Karpas-422 (cell line): Measurements from ENCODE around the gene PARS2. TPM values are rescaled to one million over a fixed set of nuclear protein-coding genes. Genes with fewer than 3 reads are reported as not detected.

ENCODE experiments used
- DNase-seq: peaks from one replicate; pipeline ENCODE4 v3.0.0-alpha.2; 2015
- H2AFZ ChIP-seq: fragments of 200-600 bp; sonication (generic); 2 replicates; pipeline ENCODE4 v1.6.1; 2014; ENCODE audit warnings: antibody characterized with exemption, low read length, mixed read lengths
- H3K27ac ChIP-seq: fragments of 200-600 bp; sonication (generic); 2 replicates; pipeline ENCODE4 v1.5.1; 2014; ENCODE audit warnings: mild to moderate bottlenecking, low read length, moderate library complexity
- H3K27me3 ChIP-seq: fragments of 200-600 bp; sonication (generic); 2 replicates; pipeline ENCODE4 v1.6.1; 2014; ENCODE audit warnings: low read length, mixed read lengths
- H3K36me3 ChIP-seq: fragments of 200-600 bp; sonication (generic); 2 replicates; pipeline ENCODE4 v1.6.1; 2014; ENCODE audit warnings: low read length, mixed read lengths; ENCODE audit not compliant: insufficient read depth
- H3K4me1 ChIP-seq: fragments of 200-600 bp; sonication (generic); 2 replicates; pipeline ENCODE4 v1.6.1; 2014; ENCODE audit warnings: mild to moderate bottlenecking, low read length, mixed read lengths
- H3K4me2 ChIP-seq: fragments of 200-600 bp; sonication (generic); 2 replicates; pipeline ENCODE4 v1.6.1; 2014; ENCODE audit warnings: low read length, low read depth, mild to moderate bottlenecking; ENCODE audit not compliant: poor library complexity, severe bottlenecking
- H3K4me3 ChIP-seq: fragments of 200-600 bp; sonication (generic); 2 replicates; pipeline ENCODE4 v1.5.1; 2014; ENCODE audit warnings: mild to moderate bottlenecking, antibody characterized with exemption, low read length, mixed read lengths
- H3K79me2 ChIP-seq: fragments of 200-600 bp; sonication (generic); 2 replicates; pipeline ENCODE4 v1.6.1; 2014; ENCODE audit warnings: mild to moderate bottlenecking, low read length, mixed read lengths
- H3K9ac ChIP-seq: fragments of 200-600 bp; sonication (generic); 2 replicates; pipeline ENCODE4 v1.6.0; 2014; ENCODE audit warnings: low read length
- H3K9me2 ChIP-seq: fragments of 200-600 bp; sonication (generic), shearing (Covaris generic); replicated peaks from 2 replicates; pipeline ENCODE4 v1.6.0; 2014; ENCODE audit warnings: mild to moderate bottlenecking, low read length, moderate library complexity; ENCODE audit not compliant: insufficient read depth
- H3K9me3 ChIP-seq: fragments of 300-700, 200-600 bp; sonication (generic); 2 replicates; pipeline ENCODE4 v1.6.1; 2014; ENCODE audit warnings: low read length, mixed read lengths
- H4K20me1 ChIP-seq: fragments of 200-600 bp; sonication (generic); 2 replicates; pipeline ENCODE4 v1.6.1; 2014; ENCODE audit warnings: mild to moderate bottlenecking, antibody characterized with exemption, low read length, low read depth; ENCODE audit not compliant: insufficient read depth
- total RNA-seq: library from RNA; depleted of rRNA; stranded (reverse); fragments of >200 nt; shearing (Covaris generic); gene quantifications from 2 replicates; pipeline ENCODE4 v1.2.3, GENCODE V29; 2014; ENCODE audit warnings: low replicate concordance

The PARS2 gene
- total RNA-seq, 1 experiment from 2014 or later, result 8.2 TPM

DNA sequence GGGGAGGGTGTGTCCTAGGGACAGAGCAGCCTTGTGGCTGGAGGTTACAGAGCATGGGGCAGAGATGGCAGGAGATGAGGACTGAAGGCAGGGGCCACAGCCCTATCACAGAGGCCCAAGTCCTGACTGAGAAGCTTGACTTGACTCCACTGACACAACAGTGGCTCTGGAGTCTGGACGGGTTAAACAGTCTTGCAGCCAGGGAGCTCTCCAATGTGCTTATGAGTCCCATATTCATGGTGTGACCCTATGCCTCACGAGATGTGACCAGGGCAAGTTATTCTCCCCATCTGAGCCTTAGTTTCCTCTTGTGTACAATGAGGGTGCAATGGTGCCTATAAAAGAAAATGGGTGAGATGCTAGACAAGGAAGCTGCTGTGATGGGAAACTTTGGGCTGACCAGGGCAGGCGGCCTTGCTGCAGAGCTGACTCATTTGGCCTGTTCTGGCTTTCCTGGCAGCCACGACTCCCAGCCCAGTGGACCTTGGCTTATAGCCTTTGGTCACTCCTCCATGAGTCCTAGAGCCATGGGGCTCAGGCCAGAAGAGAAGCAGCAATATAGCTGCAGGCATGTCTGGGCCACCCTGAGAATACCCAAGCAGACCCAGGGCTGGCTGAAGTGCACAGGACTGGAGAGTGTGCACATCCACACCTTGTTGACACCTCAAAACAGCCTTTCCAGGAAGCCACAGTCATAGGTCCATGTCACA is 39.6 kb upstream of the PARS2 start:
- no peak for DNase-seq
- H3K4me1 ChIP-seq, result no peaks in the 10 kb centered on the region
- H4K20me1 ChIP-seq, result no peaks in the 10 kb centered on the region
- H3K27me3 ChIP-seq, result no peaks in the 10 kb centered on the region
- H3K9me3 ChIP-seq, result no peaks in the 10 kb centered on the region
- no peaks in the 10 kb centered on the region for H3K9me2 ChIP-seq
- H3K27ac ChIP-seq, result no peak overlapping the region
- no peak overlapping the region for H2AFZ ChIP-seq
- no peak overlapping the region for H3K9ac ChIP-seq
- no peaks in the 10 kb centered on the region for H3K79me2 ChIP-seq
- no peak overlapping the region for H3K4me2 ChIP-seq
- H3K36me3 ChIP-seq, result no peaks in the 10 kb centered on the region
- H3K4me3 ChIP-seq, result no peak overlapping the region

DNA sequence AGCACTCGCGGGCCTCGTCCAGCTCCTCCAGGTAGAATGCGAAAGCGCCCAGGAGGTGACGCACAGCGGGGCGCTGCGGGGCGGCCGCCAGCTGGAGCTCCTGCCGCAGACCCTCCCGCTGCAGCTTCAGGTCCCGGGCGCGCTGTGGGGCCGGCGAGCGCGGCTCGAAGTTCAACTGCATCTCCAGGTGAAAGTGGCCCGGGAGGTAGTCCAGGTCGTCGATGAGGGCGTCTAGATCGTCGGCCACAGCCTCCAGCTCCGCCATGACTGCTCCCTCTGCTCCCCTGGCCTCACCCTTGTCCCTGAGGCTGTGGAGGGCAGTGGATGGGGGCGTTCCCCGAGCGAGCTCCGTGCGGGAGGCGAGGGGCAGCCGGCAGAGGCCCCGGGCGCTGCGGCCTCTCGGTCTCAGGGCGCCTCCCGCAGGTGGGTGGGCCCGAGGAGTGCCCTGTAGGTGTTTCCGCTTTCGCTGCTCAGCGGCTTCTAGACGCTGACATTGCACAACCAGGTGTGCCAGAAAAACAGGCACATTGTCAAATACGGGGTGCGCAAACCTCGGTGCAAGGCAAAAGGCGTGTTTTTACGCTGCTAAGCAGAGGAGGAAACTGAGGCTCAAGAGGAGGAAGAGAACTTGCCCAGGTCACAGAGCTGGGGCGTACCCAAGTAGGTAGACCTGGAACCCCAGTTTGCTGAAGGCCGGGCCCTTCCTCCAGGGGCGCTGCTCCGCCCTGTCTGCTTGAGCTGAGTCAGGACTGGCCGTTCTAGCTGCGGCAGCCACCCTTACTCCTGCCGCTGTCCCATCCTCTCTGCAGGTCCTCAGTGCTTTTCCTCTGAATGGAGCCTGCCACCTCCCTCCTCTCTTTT is 36.8 kb upstream of the PARS2 start, which contains the start of gene TTC22:
Gene TTC22 (minus strand): TSS at position 425 of the 861 bp plus-strand sequence. CDS start 160 bp downstream, at position 265.
- Histone ChIP-seq H3K36me3 (no peaks in the 10 kb centered on the region), H3K27me3 (no peaks in the 10 kb centered on the region), H3K9me3 (no peaks in the 10 kb centered on the region), H4K20me1 (no peaks in the 10 kb centered on the region), H2AFZ (no peak within 1 kb of the TSS), H3K79me2 (no peaks in the 10 kb centered on the region), H3K4me1 (no peaks in the 10 kb centered on the region), H3K4me2 (no peak within 1 kb of the TSS), H3K4me3 (no peak within 1 kb of the TSS), H3K9ac (no peak within 1 kb of the TSS), H3K9me2 (no peaks in the 10 kb centered on the region), H3K27ac (no peak within 1 kb of the TSS)
- peak; percentile 63 for DNase-seq

DNA sequence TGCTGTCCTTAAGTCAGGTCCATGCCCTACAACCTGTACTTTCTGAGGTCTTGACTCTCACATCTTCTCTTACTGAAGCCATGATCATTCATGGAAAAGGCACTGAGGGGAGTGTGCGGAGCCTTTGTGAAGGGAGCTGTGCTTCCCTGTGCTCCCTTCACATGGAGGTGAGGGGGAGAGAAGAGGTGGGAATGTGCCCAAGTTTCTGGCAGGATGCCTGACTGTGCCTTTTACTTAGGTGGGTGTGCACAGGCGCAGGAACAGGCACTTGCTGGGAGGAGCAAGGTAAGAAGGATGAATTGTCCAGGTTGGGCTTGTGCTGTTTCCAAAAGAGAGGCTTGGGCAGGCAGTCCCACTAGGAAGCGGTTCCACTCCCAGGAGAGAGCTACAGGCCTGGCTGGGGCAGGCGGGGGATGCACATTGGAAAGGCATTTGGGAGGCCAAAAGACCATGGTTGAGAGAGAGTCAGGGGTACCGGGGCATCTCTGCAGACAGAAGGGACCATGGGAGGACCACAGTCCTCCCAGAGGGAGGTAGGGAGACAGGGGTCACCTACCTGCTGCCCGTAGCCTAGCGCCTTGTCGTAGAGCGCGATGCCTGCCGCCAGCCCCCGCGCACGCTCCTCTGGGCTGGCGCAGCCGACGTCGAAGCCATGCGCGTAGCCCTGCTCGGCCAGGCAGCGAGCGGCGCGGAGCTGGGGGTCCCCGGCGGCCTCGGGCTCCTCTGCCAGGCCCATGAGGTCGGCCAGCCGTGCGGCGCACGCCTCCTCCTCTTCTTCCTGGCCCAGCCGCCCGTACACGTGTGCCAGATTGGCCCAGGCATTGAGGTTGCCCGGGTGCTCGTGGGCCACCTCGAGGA is 35.9 kb upstream of the PARS2 start:
- Histone ChIP-seq H3K4me1 (no peaks in the 10 kb centered on the region), H3K27ac (no peak overlapping the region), H3K36me3 (no peaks in the 10 kb centered on the region), H3K4me2 (no peak overlapping the region), H3K9ac (no peak overlapping the region), H3K79me2 (no peaks in the 10 kb centered on the region), H3K9me2 (no peaks in the 10 kb centered on the region), H3K4me3 (no peak overlapping the region), H2AFZ (no peak overlapping the region), H4K20me1 (no peaks in the 10 kb centered on the region), H3K9me3 (no peaks in the 10 kb centered on the region), H3K27me3 (no peaks in the 10 kb centered on the region)
- no peak for DNase-seq

DNA sequence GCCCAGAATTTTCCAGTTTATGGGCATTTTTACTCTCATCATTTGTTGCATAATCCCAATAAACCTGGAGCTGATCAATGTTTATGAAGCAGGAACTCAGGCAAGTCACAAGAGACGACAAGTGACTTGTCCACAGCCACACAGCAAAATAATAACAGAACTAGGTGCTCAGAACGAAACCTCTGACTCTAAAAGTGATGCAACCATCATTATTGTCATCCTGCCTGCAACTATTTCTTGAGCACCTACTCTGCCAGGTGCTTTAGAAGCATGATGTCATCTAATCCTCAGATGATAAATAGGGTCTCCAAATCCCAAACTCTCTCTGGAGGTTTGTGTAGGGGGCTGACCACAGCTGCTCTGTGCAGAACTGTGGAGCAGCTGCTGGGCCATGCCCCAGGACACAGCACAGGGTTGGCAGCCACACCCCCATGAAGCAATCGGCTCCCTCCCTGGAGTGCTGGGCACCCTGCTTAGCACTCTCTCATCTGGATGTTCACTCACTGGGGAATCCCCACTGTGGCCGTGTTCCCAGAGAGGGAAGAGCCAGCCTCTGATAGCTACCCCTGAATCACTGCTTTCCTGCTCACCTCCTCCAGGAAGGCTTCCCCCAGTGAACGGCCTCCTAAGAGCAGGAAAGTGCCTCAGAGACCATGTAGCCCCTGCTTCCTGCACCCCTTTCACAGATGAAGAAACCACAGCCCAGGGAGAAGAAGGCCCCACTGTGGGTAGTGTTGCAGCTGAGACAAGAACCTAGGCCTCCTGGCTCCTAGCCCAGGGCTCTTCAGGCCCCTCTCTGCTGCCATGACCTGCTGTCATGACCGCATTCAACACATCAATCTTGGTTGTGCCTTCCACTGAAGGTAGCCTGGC is 34.7 kb upstream of the PARS2 start:
- no peaks in the 10 kb centered on the region for H3K79me2 ChIP-seq
- no peak overlapping the region for H3K9ac ChIP-seq
- DNase-seq, result no peak
- H3K9me3 ChIP-seq, result no peaks in the 10 kb centered on the region
- H3K27ac ChIP-seq, result no peak overlapping the region
- no peaks in the 10 kb centered on the region for H4K20me1 ChIP-seq
- no peaks in the 10 kb centered on the region for H3K27me3 ChIP-seq
- H3K36me3 ChIP-seq, result no peaks in the 10 kb centered on the region
- H3K4me1 ChIP-seq, result no peaks in the 10 kb centered on the region
- no peak overlapping the region for H3K4me3 ChIP-seq
- no peak overlapping the region for H2AFZ ChIP-seq
- no peaks in the 10 kb centered on the region for H3K9me2 ChIP-seq
- H3K4me2 ChIP-seq, result no peak overlapping the region

DNA sequence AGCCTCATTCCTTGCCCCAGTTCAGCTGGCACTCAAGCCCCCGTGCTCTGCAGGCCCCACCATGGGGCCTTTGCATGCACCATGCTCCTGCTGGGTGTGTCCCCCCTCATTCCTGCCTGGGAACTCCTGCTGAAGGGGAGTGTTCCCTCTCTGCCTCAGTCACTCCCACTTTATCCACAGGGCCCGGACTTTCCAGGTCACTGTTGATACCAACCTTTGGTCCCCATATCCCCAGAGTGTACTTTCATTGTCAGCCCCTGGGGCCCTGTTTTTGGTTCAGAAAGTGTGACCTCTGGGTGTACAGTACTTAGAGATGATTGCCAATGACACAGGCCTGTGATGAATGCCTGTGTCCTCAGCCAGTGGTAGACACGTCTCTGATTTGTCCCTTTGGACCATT is 33.9 kb upstream of the PARS2 start:
- Histone ChIP-seq H3K4me3 (no peak overlapping the region), H3K4me1 (no peaks in the 10 kb centered on the region), H3K27me3 (no peaks in the 10 kb centered on the region), H3K79me2 (no peaks in the 10 kb centered on the region), H3K36me3 (no peaks in the 10 kb centered on the region), H4K20me1 (no peaks in the 10 kb centered on the region), H3K9ac (no peak overlapping the region), H3K9me3 (no peaks in the 10 kb centered on the region), H3K27ac (no peak overlapping the region), H3K9me2 (no peaks in the 10 kb centered on the region), H3K4me2 (no peak overlapping the region), H2AFZ (no peak overlapping the region)
- DNase-seq, result no peak

DNA sequence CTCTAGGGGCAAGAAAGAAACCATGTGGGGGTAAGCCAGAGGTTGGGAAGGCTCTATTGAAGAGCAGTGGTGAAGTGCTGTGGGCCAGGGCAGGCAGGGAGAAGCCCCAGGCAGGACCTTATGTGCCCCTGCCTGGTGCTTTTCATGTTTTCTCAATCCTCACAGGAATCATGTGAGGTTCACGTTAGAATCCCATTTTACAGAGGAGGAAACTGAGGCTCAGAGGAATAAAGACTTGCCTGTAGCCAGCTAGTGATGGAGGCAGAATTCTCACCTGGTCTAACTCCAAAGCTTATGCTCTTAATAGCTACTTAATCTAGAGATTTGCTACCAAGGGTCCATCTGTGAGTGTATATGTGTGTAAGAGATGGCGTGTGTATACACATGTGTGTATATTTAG is 32.6 kb upstream of the PARS2 start:
- Histone ChIP-seq H3K27ac (no peak overlapping the region), H3K4me2 (no peak overlapping the region), H3K36me3 (no peaks in the 10 kb centered on the region), H3K79me2 (no peaks in the 10 kb centered on the region), H3K9me2 (no peaks in the 10 kb centered on the region), H3K9me3 (no peaks in the 10 kb centered on the region), H3K4me3 (no peak overlapping the region), H2AFZ (no peak overlapping the region), H3K4me1 (no peaks in the 10 kb centered on the region), H4K20me1 (no peaks in the 10 kb centered on the region), H3K27me3 (no peaks in the 10 kb centered on the region), H3K9ac (no peak overlapping the region)
- DNase-seq, result no peak

DNA sequence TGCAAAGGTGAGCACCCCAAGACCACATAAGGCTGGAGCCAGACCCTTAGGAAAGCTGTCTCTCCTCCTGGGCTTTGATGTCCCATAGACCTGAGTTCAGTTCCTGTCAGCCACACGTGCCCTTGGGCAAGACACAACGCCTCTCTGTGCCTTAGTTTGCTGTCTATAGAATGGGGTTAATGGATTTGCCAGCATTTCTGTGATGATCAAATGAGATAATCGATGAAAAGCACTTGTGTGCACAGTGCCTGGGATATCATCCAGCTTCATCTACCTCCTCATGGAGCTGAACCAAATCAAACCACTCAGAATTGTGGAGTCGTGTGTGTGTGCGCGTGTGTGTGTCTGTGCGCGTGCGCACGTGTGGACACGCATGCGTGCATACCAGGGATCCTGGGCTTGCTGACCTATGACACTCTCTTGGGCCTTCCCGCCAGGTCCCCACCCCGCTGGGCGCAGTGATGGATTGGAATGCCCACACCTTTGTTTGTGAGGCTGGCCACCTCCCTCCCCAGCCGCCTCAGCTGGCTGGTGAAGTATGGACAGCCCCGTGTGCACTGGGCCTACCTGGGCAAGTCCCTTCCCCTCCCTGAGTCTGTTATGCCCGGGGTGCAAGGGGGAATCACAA is 31.6 kb upstream of the PARS2 start:
- Histone ChIP-seq H3K9me2 (no peaks in the 10 kb centered on the region), H2AFZ (no peak overlapping the region), H3K9ac (no peak overlapping the region), H3K4me3 (no peak overlapping the region), H3K79me2 (no peaks in the 10 kb centered on the region), H3K4me1 (no peaks in the 10 kb centered on the region), H3K36me3 (no peaks in the 10 kb centered on the region), H3K27ac (no peak overlapping the region), H3K27me3 (no peaks in the 10 kb centered on the region), H4K20me1 (no peaks in the 10 kb centered on the region), H3K4me2 (no peak overlapping the region), H3K9me3 (no peaks in the 10 kb centered on the region)
- no peak for DNase-seq
